H9 (cell line): ENCODE data around the gene CYP27C1. TPM values are rescaled to one million over a fixed set of nuclear protein-coding genes. Genes with fewer than 3 reads are reported as not detected.

ENCODE experiments used
- DNase-seq: peaks from one replicate; pipeline ENCODE4 v3.0.0-alpha.2; 2017
- H2AFZ ChIP-seq: one replicate; pipeline ENCODE4 v1.6.1; 2013; ENCODE audit warnings: mild to moderate bottlenecking, low read length, control low read depth, moderate library complexity
- H2AK5ac ChIP-seq: 2 replicates; pipeline ENCODE4 v1.6.1; 2013; ENCODE audit warnings: low read length, control low read depth, mixed read lengths; ENCODE audit not compliant: insufficient read length
- H2BK120ac ChIP-seq: one replicate; pipeline ENCODE4 v1.6.1; 2013; ENCODE audit warnings: low read depth, mild to moderate bottlenecking, low read length, control low read depth, inconsistent platforms; ENCODE audit not compliant: poor library complexity, severe bottlenecking
- H2BK12ac ChIP-seq: 2 replicates; pipeline ENCODE4 v1.6.1; 2013; ENCODE audit warnings: low read length, control low read depth, mixed read lengths, low read depth; ENCODE audit not compliant: insufficient read length
- H2BK15ac ChIP-seq: 2 replicates; pipeline ENCODE4 v1.6.1; 2013; ENCODE audit warnings: low read depth, low read length, control low read depth
- H2BK20ac ChIP-seq: one replicate; pipeline ENCODE4 v1.6.1; 2013; ENCODE audit warnings: low read depth, mild to moderate bottlenecking, low read length, control low read depth, inconsistent platforms; ENCODE audit not compliant: poor library complexity, severe bottlenecking
- H2BK5ac ChIP-seq: 2 replicates; pipeline ENCODE4 v1.6.1; 2013; ENCODE audit warnings: low read length, control low read depth, mixed read lengths; ENCODE audit not compliant: insufficient read length
- H3K14ac ChIP-seq: 2 replicates; pipeline ENCODE4 v1.6.1; 2013; ENCODE audit warnings: low read length, control low read depth; ENCODE audit not compliant: insufficient read depth
- H3K18ac ChIP-seq: 2 replicates; pipeline ENCODE4 v1.6.1; 2013; ENCODE audit warnings: low read depth, mild to moderate bottlenecking, mixed read lengths, low read length, control low read depth; ENCODE audit not compliant: insufficient read length
- H3K23ac ChIP-seq: 2 replicates; pipeline ENCODE4 v1.6.1; 2013; ENCODE audit warnings: low read length, control low read depth, mixed read lengths, low read depth; ENCODE audit not compliant: insufficient read length
- H3K23me2 ChIP-seq: 2 replicates; pipeline ENCODE4 v1.6.1; 2013; ENCODE audit warnings: low read depth, mild to moderate bottlenecking, mixed read lengths, low read length, control low read depth; ENCODE audit not compliant: insufficient read length, poor library complexity, severe bottlenecking
- H3K27ac ChIP-seq: 2 replicates; pipeline ENCODE4 v1.5.1; 2013; ENCODE audit warnings: low read length, control low read depth, mixed read lengths, low read depth; ENCODE audit not compliant: insufficient read length
- H3K27me3 ChIP-seq: 2 replicates; pipeline ENCODE4 v1.6.1; 2013; ENCODE audit warnings: low read length, control low read depth, inconsistent platforms; ENCODE audit not compliant: insufficient read depth
- H3K4ac ChIP-seq: 2 replicates; pipeline ENCODE4 v1.6.1; 2013; ENCODE audit warnings: low read depth, mild to moderate bottlenecking, control low read depth, inconsistent platforms, low read length, moderate library complexity
- H3K4me1 ChIP-seq: 2 replicates; pipeline ENCODE4 v1.6.1; 2013; ENCODE audit warnings: low read length, control low read depth, inconsistent platforms; ENCODE audit not compliant: insufficient read depth
- H3K4me2 ChIP-seq: 2 replicates; pipeline ENCODE4 v1.6.1; 2013; ENCODE audit warnings: low read length, control low read depth, mixed read lengths; ENCODE audit not compliant: insufficient read length, insufficient read depth
- H3K56ac ChIP-seq: 2 replicates; pipeline ENCODE4 v1.6.1; 2013; ENCODE audit warnings: low read depth, mild to moderate bottlenecking, mixed read lengths, low read length, control low read depth; ENCODE audit not compliant: insufficient read length
- H3K79me1 ChIP-seq: 2 replicates; pipeline ENCODE4 v1.6.1; 2013; ENCODE audit warnings: low read depth, mild to moderate bottlenecking, moderate library complexity, low read length, control low read depth, inconsistent platforms; ENCODE audit not compliant: insufficient read depth, poor library complexity, severe bottlenecking
- H3K79me2 ChIP-seq: 2 replicates; pipeline ENCODE4 v1.6.1; 2013; ENCODE audit warnings: low read length, control low read depth, inconsistent platforms; ENCODE audit not compliant: insufficient read depth
- H3K9ac ChIP-seq: 2 replicates; pipeline ENCODE4 v1.6.1; 2013; ENCODE audit warnings: low read length, control low read depth, mixed read lengths; ENCODE audit not compliant: insufficient read length; ENCODE audit errors: extremely low read depth
- H3K9me3 ChIP-seq: one replicate; pipeline ENCODE4 v1.6.1; 2013; ENCODE audit warnings: low read depth, low read length, inconsistent platforms; ENCODE audit not compliant: control insufficient read depth
- H3T11ph ChIP-seq: one replicate; pipeline ENCODE4 v1.6.1; 2013; ENCODE audit warnings: mild to moderate bottlenecking, low read length, control low read depth, inconsistent platforms
- H4K20me1 ChIP-seq: one replicate; pipeline ENCODE4 v1.6.1; 2013; ENCODE audit not compliant: control insufficient read depth, insufficient read length, insufficient read depth
- H4K5ac ChIP-seq: 2 replicates; pipeline ENCODE4 v1.6.1; 2013; ENCODE audit warnings: low read depth, mild to moderate bottlenecking, mixed read lengths, low read length, control low read depth; ENCODE audit not compliant: insufficient read length
- H4K8ac ChIP-seq: replicated peaks from 2 replicates; pipeline ENCODE4 v1.6.1; 2013; ENCODE audit warnings: low read length, control low read depth, mixed read lengths, low read depth; ENCODE audit not compliant: insufficient read length
- H4K91ac ChIP-seq: 2 replicates; pipeline ENCODE4 v1.6.1; 2013; ENCODE audit warnings: low read depth, mild to moderate bottlenecking, moderate library complexity, mixed read lengths, low read length, control low read depth; ENCODE audit not compliant: insufficient read length
- H3K27ac Mint-ChIP-seq, 3 experiments: 2 replicates in 2 of 3; 3 replicates in 1 of 3; pipeline ENCODE4 v1.8.0; 2020 to 2021; ENCODE audit warnings: mixed read lengths in 3 of 3, mild to moderate bottlenecking in 1 of 3, moderate library complexity in 1 of 3
- H3K27me3 Mint-ChIP-seq: 2 replicates; pipeline ENCODE4 v1.8.0; 2021; ENCODE audit warnings: low read depth, mild to moderate bottlenecking, moderate library complexity, mixed read lengths
- H3K36me3 Mint-ChIP-seq, 3 experiments: 2 replicates in 2 of 3; 3 replicates in 1 of 3; pipeline ENCODE4 v1.8.0; 2020 to 2021; ENCODE audit warnings: low read depth in 3 of 3, mixed read lengths in 3 of 3; ENCODE audit not compliant: insufficient read depth in 1 of 3
- H3K4me1 Mint-ChIP-seq, 2 experiments: 2 replicates each; pipeline ENCODE4 v1.8.0; 2020; ENCODE audit warnings: mixed read lengths in 2 of 2
- H3K4me3 Mint-ChIP-seq, 2 experiments: 2 replicates in 1 of 2; 3 replicates in 1 of 2; pipeline ENCODE4 v1.8.0; 2020 to 2021; ENCODE audit warnings: mild to moderate bottlenecking in 2 of 2, mixed read lengths in 2 of 2, moderate library complexity in 1 of 2
- H3K9me3 Mint-ChIP-seq, 2 experiments: 2 replicates in 1 of 2; 3 replicates in 1 of 2; pipeline ENCODE4 v1.8.0; 2020; ENCODE audit warnings: mild to moderate bottlenecking in 2 of 2, mixed read lengths in 2 of 2, moderate library complexity in 1 of 2
- WGBS: extraction: QIAGEN DNeasy Blood & Tissue Kit; methylation state at CpG from one replicate; pipeline ENCODE4 v1.1.7; 2013; ENCODE audit warnings: missing lambda C conversion rate, low lambda C conversion rate, mixed read lengths; ENCODE audit not compliant: insufficient read length; ENCODE audit errors: extremely low coverage; 5-methylcytosine and 5-hydroxymethylcytosine counted together
- total RNA-seq: library from RNA; stranded (reverse); gene quantifications from 2 replicates; pipeline ENCODE4 v1.2.1, GENCODE V29; 2021
- TF ChIP-seq, protein P1 (sequence below): fragments of 200-600 bp; sonication (generic); conservative IDR thresholded peaks from 3 replicates; pipeline ENCODE4 v1.8.0; 2021; ENCODE audit warnings: antibody characterized with exemption, mild to moderate bottlenecking

CYP27C1 gene
- total RNA-seq, 1 experiment from 2014 or later, result 2.3 TPM

DNA sequence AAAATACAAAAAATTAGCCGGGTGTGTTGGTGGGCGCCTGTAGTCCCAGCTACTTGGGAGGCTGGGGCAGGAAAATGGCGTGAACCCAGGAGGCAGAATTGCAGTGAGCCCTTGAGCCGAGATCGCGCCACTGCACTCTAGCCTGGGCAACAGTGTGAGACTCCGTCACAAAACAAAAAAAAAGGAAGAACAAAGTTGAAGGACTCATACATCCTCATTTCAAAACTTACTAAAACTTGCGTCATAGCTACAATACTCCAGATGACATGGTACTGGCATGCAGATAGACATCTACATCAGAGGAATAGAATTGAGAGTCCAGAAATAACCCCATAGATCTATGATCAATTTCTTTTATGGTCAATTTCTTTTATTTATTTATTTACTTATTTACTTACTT, 13.6 kb upstream of the CYP27C1 start:
- Histone ChIP-seq H3K9ac (no peak overlapping the region), H3K79me1 (no peaks in the 10 kb centered on the region), H4K8ac (no peak overlapping the region), H3K9me3 (no peaks in the 10 kb centered on the region), H3K79me2 (no peaks in the 10 kb centered on the region), H2BK15ac (no peak overlapping the region), H4K20me1 (no peaks in the 10 kb centered on the region), H2BK12ac (no peak overlapping the region), H3K27ac (no peak overlapping the region), H4K5ac (no peak overlapping the region), H2AFZ (no peak overlapping the region), H3K18ac (no peak overlapping the region), H4K91ac (no peak overlapping the region), H2AK5ac (no peak overlapping the region), H3K23me2 (no peaks in the 10 kb centered on the region), H2BK5ac (no peak overlapping the region), H3K27me3 (no peaks in the 10 kb centered on the region), H3K4ac (no peak overlapping the region), H3T11ph (no peak overlapping the region), H3K23ac (no peak overlapping the region), H3K4me1 (no peaks in the 10 kb centered on the region), H2BK20ac (no peak overlapping the region), H3K14ac (no peak overlapping the region), H3K4me2 (no peak overlapping the region), H2BK120ac (no peak overlapping the region), H3K56ac (no peak overlapping the region)
- peaks cover 2% of the 10 kb centered on the region; the same call in 1 of the 2 replicates for H3K27me3 Mint-ChIP-seq
- TF ChIP-seq, protein P1, sequence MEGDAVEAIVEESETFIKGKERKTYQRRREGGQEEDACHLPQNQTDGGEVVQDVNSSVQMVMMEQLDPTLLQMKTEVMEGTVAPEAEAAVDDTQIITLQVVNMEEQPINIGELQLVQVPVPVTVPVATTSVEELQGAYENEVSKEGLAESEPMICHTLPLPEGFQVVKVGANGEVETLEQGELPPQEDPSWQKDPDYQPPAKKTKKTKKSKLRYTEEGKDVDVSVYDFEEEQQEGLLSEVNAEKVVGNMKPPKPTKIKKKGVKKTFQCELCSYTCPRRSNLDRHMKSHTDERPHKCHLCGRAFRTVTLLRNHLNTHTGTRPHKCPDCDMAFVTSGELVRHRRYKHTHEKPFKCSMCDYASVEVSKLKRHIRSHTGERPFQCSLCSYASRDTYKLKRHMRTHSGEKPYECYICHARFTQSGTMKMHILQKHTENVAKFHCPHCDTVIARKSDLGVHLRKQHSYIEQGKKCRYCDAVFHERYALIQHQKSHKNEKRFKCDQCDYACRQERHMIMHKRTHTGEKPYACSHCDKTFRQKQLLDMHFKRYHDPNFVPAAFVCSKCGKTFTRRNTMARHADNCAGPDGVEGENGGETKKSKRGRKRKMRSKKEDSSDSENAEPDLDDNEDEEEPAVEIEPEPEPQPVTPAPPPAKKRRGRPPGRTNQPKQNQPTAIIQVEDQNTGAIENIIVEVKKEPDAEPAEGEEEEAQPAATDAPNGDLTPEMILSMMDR, result no peak
- H3K4me1 Mint-ChIP-seq, result peaks cover 7 to 9% of the 10 kb centered on the region in 2 experiments
- no peak for DNase-seq
- H3K9me3 Mint-ChIP-seq, result peaks cover 19 to 22% of the 10 kb centered on the region in 2 experiments
- WGBS, result no CpG with 5 or more reads among the region's 8 CpGs
- H3K36me3 Mint-ChIP-seq, result peaks cover 6 to 10% (median 7%) of the 10 kb centered on the region in 3 experiments
- H3K27ac Mint-ChIP-seq, result no peak overlapping the region
- no peak overlapping the region for H3K4me3 Mint-ChIP-seq
